ENCODE data around the gene LUC7L3. TPM values are rescaled to one million over a fixed set of nuclear protein-coding genes. Genes with fewer than 3 reads are reported as not detected.

Gene LUC7L3
- total RNA-seq, 1 experiment from 2014 or later, result 184 TPM

DNA sequence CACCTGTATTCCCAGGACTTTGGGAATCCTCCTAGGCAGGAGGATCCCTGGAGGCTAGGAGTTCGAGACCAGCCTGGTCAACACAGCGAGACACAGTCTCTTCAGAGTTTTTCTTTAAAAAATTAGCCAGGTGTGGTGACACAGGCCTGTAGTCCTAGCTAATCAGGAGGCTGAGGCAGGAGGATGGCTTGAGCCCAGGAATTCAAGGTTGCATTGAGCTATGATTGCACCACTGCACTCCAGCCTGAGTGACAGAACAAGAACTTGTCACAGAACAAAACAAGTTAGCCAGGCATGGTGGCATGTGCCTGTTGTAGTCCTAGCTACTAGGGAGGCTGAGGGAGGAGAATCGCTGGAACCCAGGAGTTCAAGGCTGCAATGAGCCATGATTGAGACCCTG lies 36.5 kb upstream of the LUC7L3 start (continued):
- TF ChIP-seq ZFX (IDR thresholded peaks at IDR 0.05) (no peak), EGR1 (IDR thresholded peaks at IDR 0.05; ENCODE audit: low read depth) (no peak)

DNA sequence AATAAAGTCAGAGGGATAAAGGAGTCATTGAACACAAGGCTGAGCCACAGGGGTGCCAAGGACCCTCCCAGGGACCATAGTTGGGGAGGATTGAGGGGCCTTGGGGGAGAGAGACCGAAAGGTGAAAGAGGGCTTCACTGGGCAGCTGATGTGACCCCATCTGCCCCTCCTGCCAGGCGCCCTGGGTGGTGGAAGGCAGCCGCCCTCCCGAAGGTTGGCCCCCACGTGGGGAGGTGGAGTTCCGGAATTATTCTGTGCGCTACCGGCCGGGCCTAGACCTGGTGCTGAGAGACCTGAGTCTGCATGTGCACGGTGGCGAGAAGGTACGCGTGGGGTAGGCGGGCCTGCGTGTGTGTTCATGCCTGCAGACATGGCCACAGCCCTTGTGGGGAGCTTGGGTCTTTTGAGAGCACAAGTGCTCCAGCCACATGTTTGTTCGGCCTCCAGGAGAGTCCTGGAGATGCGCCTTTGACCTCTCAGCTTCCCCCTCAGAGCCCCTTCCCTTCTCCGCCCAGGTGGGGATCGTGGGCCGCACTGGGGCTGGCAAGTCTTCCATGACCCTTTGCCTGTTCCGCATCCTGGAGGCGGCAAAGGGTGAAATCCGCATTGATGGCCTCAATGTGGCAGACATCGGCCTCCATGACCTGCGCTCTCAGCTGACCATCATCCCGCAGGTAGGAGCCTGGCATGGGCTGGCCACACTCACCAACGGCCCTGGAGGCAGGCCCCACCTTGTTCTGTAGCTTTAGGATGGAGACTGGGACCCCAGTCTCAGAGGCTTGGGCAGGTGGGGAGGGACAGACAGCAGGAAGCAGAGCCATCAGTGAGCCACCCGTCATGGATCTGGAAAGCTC lies 35.7 kb upstream of the LUC7L3 start:
- H3K4me1 ChIP-seq (ENCODE audit: control insufficient read depth in 1 of 2, insufficient read depth in 2 of 2, low read length in 2 of 2), result peaks cover 68 to 85% of the 10 kb centered on the region in 2 experiments
- no peaks in the 10 kb centered on the region for H3K36me3 ChIP-seq (ENCODE audit: control insufficient read depth in 1 of 2, insufficient read depth in 2 of 2, low read length in 2 of 2)
- H2AFZ ChIP-seq (ENCODE audit: low read depth, low read length, poor library complexity, severe bottlenecking), result no peak overlapping the region
- H4K20me1 ChIP-seq (ENCODE audit: insufficient read depth), result no peaks in the 10 kb centered on the region
- BruUV-seq (replicated peaks), result no TSS peak
- ATAC-seq (no peak), DNase-seq (ENCODE audit: low read depth, low spot score) (no peak)
- CTCF ChIA-PET, result interaction anchor here (1.1 to 2.3 kb wide), 4 partner anchors 11 to 133 kb away, joined by 5 to 11 read pairs (median 8); no protein-coding TSS in a partner anchor
- RAD21 ChIA-PET (ENCODE audit: low non-redundant PET in 1 of 2, low total read pairs in 2 of 2, uncharacterized antibody in 2 of 2, unreplicated experiment in 2 of 2), result interaction anchor here in 1 of 2 experiments (0.8 to 1.7 kb wide), 2 partner anchors 45 to 53 kb away, joined by 4 to 5 read pairs; no protein-coding TSS in a partner anchor
- peak overlapping the region; percentile 79 for H3K4me2 ChIP-seq (ENCODE audit: low read length)
- no peaks in the 10 kb centered on the region for H3K79me2 ChIP-seq (ENCODE audit: insufficient read depth, low read length)
- peak overlapping the region; percentile 97; the same call in 1 of the 2 replicates for H3K27ac ChIP-seq (ENCODE audit: low read depth, low read length)
- no peak overlapping the region for H3K4me3 ChIP-seq (replicated peaks in 1 of 2; ENCODE audit: low read depth in 1 of 2, low read length in 2 of 2)
- no peaks in the 10 kb centered on the region for H3K27me3 ChIP-seq (ENCODE audit: insufficient read depth, low read length)
- H3K9ac ChIP-seq (ENCODE audit: low read length), result no peak overlapping the region; the same call in 1 of the 2 replicates
- H3K9me3 ChIP-seq (ENCODE audit: control insufficient read depth in 1 of 2, insufficient read depth in 1 of 2, low read depth in 1 of 2, low read length in 2 of 2), result no peaks in the 10 kb centered on the region
- POLR2A ChIA-PET, result interaction anchor here (1.2 to 4.9 kb wide), 6 partner anchors 16 to 47 kb away, joined by 3 to 36 read pairs (median 6); partner anchors contain the start of gene LUC7L3
- intact Hi-C loops (cut with micrococcal nuclease), result no loop called here
- H3K9me2 ChIP-seq (ENCODE audit: insufficient read depth), result no peaks in the 10 kb centered on the region
- TF ChIP-seq, protein P1, sequence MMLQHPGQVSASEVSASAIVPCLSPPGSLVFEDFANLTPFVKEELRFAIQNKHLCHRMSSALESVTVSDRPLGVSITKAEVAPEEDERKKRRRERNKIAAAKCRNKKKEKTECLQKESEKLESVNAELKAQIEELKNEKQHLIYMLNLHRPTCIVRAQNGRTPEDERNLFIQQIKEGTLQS (IDR thresholded peaks at IDR 0.05), result no peak
- no peak for TF ChIP-seq POLR2AphosphoS5 (IDR thresholded peaks at IDR 0.05; ENCODE audit: low read depth, low read length)
- TF ChIP-seq CEBPB (IDR thresholded peaks at IDR 0.05; ENCODE audit: low read depth), result no peak
- TF ChIP-seq ZFX (IDR thresholded peaks at IDR 0.05), result no peak
- TF ChIP-seq SIN3A (IDR thresholded peaks at IDR 0.05; ENCODE audit: low read depth), result no peak
- TF ChIP-seq, protein P2, sequence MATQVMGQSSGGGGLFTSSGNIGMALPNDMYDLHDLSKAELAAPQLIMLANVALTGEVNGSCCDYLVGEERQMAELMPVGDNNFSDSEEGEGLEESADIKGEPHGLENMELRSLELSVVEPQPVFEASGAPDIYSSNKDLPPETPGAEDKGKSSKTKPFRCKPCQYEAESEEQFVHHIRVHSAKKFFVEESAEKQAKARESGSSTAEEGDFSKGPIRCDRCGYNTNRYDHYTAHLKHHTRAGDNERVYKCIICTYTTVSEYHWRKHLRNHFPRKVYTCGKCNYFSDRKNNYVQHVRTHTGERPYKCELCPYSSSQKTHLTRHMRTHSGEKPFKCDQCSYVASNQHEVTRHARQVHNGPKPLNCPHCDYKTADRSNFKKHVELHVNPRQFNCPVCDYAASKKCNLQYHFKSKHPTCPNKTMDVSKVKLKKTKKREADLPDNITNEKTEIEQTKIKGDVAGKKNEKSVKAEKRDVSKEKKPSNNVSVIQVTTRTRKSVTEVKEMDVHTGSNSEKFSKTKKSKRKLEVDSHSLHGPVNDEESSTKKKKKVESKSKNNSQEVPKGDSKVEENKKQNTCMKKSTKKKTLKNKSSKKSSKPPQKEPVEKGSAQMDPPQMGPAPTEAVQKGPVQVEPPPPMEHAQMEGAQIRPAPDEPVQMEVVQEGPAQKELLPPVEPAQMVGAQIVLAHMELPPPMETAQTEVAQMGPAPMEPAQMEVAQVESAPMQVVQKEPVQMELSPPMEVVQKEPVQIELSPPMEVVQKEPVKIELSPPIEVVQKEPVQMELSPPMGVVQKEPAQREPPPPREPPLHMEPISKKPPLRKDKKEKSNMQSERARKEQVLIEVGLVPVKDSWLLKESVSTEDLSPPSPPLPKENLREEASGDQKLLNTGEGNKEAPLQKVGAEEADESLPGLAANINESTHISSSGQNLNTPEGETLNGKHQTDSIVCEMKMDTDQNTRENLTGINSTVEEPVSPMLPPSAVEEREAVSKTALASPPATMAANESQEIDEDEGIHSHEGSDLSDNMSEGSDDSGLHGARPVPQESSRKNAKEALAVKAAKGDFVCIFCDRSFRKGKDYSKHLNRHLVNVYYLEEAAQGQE (IDR thresholded peaks at IDR 0.05; ENCODE audit: low read depth), result no peak
- no peak for TF ChIP-seq SP1 (IDR thresholded peaks at IDR 0.05; ENCODE audit: low read depth)
- TF ChIP-seq CBX3 (IDR thresholded peaks at IDR 0.05; ENCODE audit: low read depth), result no peak
- TF ChIP-seq EZH2 (IDR thresholded peaks at IDR 0.05), result no peak
- TF ChIP-seq, protein P3, sequence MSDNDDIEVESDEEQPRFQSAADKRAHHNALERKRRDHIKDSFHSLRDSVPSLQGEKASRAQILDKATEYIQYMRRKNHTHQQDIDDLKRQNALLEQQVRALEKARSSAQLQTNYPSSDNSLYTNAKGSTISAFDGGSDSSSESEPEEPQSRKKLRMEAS (IDR thresholded peaks at IDR 0.05), result no peak
